Panc1 (cell line): ENCODE data around the gene CDK5RAP2. TPM values are rescaled to one million over a fixed set of nuclear protein-coding genes. Genes with fewer than 3 reads are reported as not detected.

Source experiments
- ATAC-seq: fragments of 200-7000 bp; cut with Tn5 transposase; 2 replicates; pipeline ENCODE4 v1.9.1; 2020; ENCODE audit warnings: mild to moderate bottlenecking, moderate library complexity
- BruUV-seq: library from RNA; stranded (reverse); fragments of 400-500 nt; replicated peaks from 2 replicates; lab custom pipeline; 2021; lab: Mats Ljungman, UMichigan
- CTCF ChIA-PET: fragments of 300-600 bp; sonication (Branson Sonifier 250); formaldehyde crosslinking; loops from one replicate; lab custom pipeline; 2022; ENCODE audit warnings: antibody characterized with exemption; lab: Charles Lee
- POLR2A ChIA-PET: fragments of 300-600 bp; sonication (Branson Sonifier 250); formaldehyde crosslinking; loops from one replicate; lab custom pipeline; 2022; ENCODE audit warnings: antibody characterized with exemption; lab: Charles Lee
- DNase-seq: peaks from one replicate; pipeline ENCODE4 v3.0.0-alpha.2; 2010; ENCODE audit warnings: low read depth, low spot score
- H3K27ac ChIP-seq: 2 replicates; pipeline ENCODE4 v1.5.1; 2011; ENCODE audit warnings: mild to moderate bottlenecking, low read length, inconsistent platforms
- H3K27me3 ChIP-seq: fragments of 200-500 bp; sonication (Bioruptor generic); 2 replicates; pipeline ENCODE4 v1.6.0; 2014; ENCODE audit warnings: low read length, inconsistent platforms; ENCODE audit not compliant: control insufficient read depth, insufficient read depth
- H3K36me3 ChIP-seq: fragments of 200-500 bp; sonication (Bioruptor generic); 2 replicates; pipeline ENCODE4 v1.5.1; 2014; ENCODE audit warnings: inconsistent platforms, mild to moderate bottlenecking, low read length, moderate library complexity; ENCODE audit not compliant: control insufficient read depth, insufficient read depth
- H3K4me1 ChIP-seq: 2 replicates; pipeline ENCODE4 v1.5.1; 2011; ENCODE audit warnings: inconsistent platforms, mild to moderate bottlenecking, low read length, moderate library complexity; ENCODE audit not compliant: control insufficient read depth, insufficient read depth
- H3K4me3 ChIP-seq, 2 experiments: 2 replicates each; pipeline ENCODE4 v1.5.1; 2011 to 2012; ENCODE audit warnings: low read depth in 2 of 2, low read length in 2 of 2, mild to moderate bottlenecking in 2 of 2, inconsistent platforms in 1 of 2, moderate library complexity in 1 of 2
- H3K9me3 ChIP-seq: fragments of 200-500 bp; sonication (Bioruptor generic); 2 replicates; pipeline ENCODE4 v1.5.1; 2014; ENCODE audit warnings: low read depth, mild to moderate bottlenecking, inconsistent platforms, low read length, moderate library complexity; ENCODE audit not compliant: control insufficient read depth, insufficient read depth
- POLR2AphosphoS5 ChIP-seq: IDR thresholded peaks from 2 replicates; pipeline ENCODE4 v1.6.1; 2012; ENCODE audit warnings: mild to moderate bottlenecking, low read depth, low read length, moderate library complexity
- REST ChIP-seq, 2 experiments: IDR thresholded peaks; 2 replicates each; pipeline ENCODE4 v1.6.1; 2011 to 2012; ENCODE audit warnings: low read depth in 2 of 2, control low read depth in 1 of 2, low read length in 1 of 2, mild to moderate bottlenecking in 1 of 2, moderate library complexity in 1 of 2; ENCODE audit not compliant: insufficient read depth in 1 of 2
- SIN3A ChIP-seq: IDR thresholded peaks from 2 replicates; pipeline ENCODE4 v1.6.1; 2012; ENCODE audit warnings: low read depth, mild to moderate bottlenecking, low read length, moderate library complexity, borderline replicate concordance; ENCODE audit not compliant: insufficient read depth
- TCF7L2 ChIP-seq: IDR thresholded peaks from 2 replicates; pipeline ENCODE4 v1.6.1; 2011; ENCODE audit warnings: mild to moderate bottlenecking, low read depth, low read length, inconsistent platforms
- in situ Hi-C: cut with HindIII; loops from 2 replicates; pipeline ENCODE4 v1.10.0; 2016; ENCODE audit warnings: low sequenced_read_pairs, low pct_unique_long_range_greater_than_20kb
- intact Hi-C: fragments of 100-400 bp; cut with micrococcal nuclease; formaldehyde crosslinking; loops from one replicate; pipeline ENCODE4 v1.10.0; 2022; ENCODE audit not compliant: unreplicated experiment
- total RNA-seq: library from RNA; stranded (reverse); gene quantifications from one replicate; pipeline ENCODE4 v1.2.1, GENCODE V29; 2021; ENCODE audit not compliant: unreplicated experiment
- TF ChIP-seq, protein P1 (sequence below): fragments of 450-650 bp; IDR thresholded peaks from 2 replicates; pipeline ENCODE4 v1.5.1; 2017; ENCODE audit warnings: mild to moderate bottlenecking

CDK5RAP2 gene
- total RNA-seq, 1 experiment from 2014 or later, result 47.7 TPM

- no peaks in the 10 kb centered on the region; the same call in 1 of the 2 replicates for H3K36me3 ChIP-seq
- in situ Hi-C loops, result no loop called here
- ATAC-seq, result no peak
- intact Hi-C loops, result no loop called here
- no TSS peak for BruUV-seq
- no peaks in the 10 kb centered on the region for H3K9me3 ChIP-seq
- DNase-seq, result no peak
- H3K27ac ChIP-seq, result no peak overlapping the region
- no peak overlapping the region for H3K4me3 ChIP-seq
- POLR2A ChIA-PET, result no interaction called here
- TF ChIP-seq REST (IDR thresholded peaks at IDR 0.05; ENCODE audit: insufficient read depth in 1 of 2, low read depth in 2 of 2, low read length in 1 of 2) (no peak), POLR2AphosphoS5 (no peak), SIN3A (no peak), TCF7L2 (no peak)
- TF ChIP-seq, protein P1, sequence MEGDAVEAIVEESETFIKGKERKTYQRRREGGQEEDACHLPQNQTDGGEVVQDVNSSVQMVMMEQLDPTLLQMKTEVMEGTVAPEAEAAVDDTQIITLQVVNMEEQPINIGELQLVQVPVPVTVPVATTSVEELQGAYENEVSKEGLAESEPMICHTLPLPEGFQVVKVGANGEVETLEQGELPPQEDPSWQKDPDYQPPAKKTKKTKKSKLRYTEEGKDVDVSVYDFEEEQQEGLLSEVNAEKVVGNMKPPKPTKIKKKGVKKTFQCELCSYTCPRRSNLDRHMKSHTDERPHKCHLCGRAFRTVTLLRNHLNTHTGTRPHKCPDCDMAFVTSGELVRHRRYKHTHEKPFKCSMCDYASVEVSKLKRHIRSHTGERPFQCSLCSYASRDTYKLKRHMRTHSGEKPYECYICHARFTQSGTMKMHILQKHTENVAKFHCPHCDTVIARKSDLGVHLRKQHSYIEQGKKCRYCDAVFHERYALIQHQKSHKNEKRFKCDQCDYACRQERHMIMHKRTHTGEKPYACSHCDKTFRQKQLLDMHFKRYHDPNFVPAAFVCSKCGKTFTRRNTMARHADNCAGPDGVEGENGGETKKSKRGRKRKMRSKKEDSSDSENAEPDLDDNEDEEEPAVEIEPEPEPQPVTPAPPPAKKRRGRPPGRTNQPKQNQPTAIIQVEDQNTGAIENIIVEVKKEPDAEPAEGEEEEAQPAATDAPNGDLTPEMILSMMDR, result no peak
- H3K27me3 ChIP-seq, result no peaks in the 10 kb centered on the region
- CTCF ChIA-PET, result no interaction called here
- H3K4me1 ChIP-seq, result no peaks in the 10 kb centered on the region
These were observed 17.0 kb downstream of the CDK5RAP2 start for GRCh38 chr9:120562861-120563443.

DNA sequence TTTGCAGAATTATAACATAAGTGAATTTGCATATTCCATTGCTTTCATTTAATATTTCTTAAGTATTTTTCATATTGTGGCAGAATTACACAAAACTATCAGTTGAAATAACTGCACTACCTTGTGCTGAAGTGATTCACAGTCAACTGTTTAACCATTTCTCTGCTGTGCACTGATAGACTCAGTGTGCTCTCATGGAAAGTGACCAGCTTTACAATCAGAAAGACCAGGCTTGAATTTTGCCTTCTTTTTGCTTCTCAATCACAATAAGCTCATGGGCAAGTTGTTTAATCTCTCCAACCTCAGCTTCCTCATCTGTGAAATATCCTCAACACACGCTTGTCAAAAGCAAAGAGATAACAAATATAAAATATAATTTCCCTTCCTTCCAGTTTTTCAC, 18.3 kb downstream of the CDK5RAP2 start:
- no TSS peak for BruUV-seq
- in situ Hi-C loops, result no loop called here
- no peak for ATAC-seq
- Histone ChIP-seq H3K36me3 (no peaks in the 10 kb centered on the region), H3K27ac (no peak overlapping the region), H3K4me1 (no peaks in the 10 kb centered on the region), H3K9me3 (no peaks in the 10 kb centered on the region), H3K27me3 (no peaks in the 10 kb centered on the region), H3K4me3 (no peak overlapping the region)
- POLR2A ChIA-PET, result no interaction called here
- intact Hi-C loops, result no loop called here
- CTCF ChIA-PET, result no interaction called here
- DNase-seq, result no peak
- TF ChIP-seq, protein P1, result no peak
- no peak for TF ChIP-seq POLR2AphosphoS5
- TF ChIP-seq SIN3A, result no peak
- TF ChIP-seq TCF7L2, result no peak
- TF ChIP-seq REST (IDR thresholded peaks at IDR 0.05; ENCODE audit: insufficient read depth in 1 of 2, low read depth in 2 of 2, low read length in 1 of 2), result no peak
